WTC11 (cell line): Measurements from ENCODE around the gene IGF2BP1.

Experiments
- ZNF263 ChIP-seq: sonication (generic); formaldehyde crosslinking; IDR thresholded peaks from 2 replicates; pipeline ENCODE4 v1.8.1; 2022; ENCODE audit warnings: low read depth, mild to moderate bottlenecking, moderate library complexity, missing genetic modification reagents
- TF ChIP-seq, protein P1 (sequence below): sonication (generic); formaldehyde crosslinking; IDR thresholded peaks from 2 replicates; pipeline ENCODE4 v1.8.0; 2023; ENCODE audit warnings: missing genetic modification reagents, mild to moderate bottlenecking, borderline replicate concordance
- TF ChIP-seq, protein P2 (sequence below): sonication (generic); formaldehyde crosslinking; IDR thresholded peaks from 2 replicates; pipeline ENCODE4 v1.8.0; 2022; ENCODE audit warnings: mild to moderate bottlenecking, missing genetic modification reagents

DNA sequence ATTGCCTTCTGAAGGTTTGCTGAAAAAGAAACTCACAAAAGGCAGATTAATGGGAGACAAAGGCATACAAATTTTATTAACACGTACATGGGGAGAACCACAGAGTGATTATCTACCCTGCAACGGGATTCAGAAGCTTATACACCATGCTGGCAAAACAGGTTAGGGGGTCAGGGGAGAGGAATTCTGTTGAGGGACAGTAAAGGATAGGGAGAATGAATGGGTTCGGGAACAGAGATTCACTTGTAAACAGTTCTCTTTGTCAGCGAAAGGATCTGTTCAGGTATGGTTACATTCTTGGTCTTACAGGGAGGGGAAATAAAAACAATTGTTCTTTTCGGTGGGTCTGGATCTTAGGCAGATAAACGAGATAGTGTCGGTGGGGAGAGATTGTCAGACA is 81.1 kb downstream of the IGF2BP1 start:
- no peak for TF ChIP-seq ZNF263 (CRISPR knock-in tag)
- TF ChIP-seq, protein P1, sequence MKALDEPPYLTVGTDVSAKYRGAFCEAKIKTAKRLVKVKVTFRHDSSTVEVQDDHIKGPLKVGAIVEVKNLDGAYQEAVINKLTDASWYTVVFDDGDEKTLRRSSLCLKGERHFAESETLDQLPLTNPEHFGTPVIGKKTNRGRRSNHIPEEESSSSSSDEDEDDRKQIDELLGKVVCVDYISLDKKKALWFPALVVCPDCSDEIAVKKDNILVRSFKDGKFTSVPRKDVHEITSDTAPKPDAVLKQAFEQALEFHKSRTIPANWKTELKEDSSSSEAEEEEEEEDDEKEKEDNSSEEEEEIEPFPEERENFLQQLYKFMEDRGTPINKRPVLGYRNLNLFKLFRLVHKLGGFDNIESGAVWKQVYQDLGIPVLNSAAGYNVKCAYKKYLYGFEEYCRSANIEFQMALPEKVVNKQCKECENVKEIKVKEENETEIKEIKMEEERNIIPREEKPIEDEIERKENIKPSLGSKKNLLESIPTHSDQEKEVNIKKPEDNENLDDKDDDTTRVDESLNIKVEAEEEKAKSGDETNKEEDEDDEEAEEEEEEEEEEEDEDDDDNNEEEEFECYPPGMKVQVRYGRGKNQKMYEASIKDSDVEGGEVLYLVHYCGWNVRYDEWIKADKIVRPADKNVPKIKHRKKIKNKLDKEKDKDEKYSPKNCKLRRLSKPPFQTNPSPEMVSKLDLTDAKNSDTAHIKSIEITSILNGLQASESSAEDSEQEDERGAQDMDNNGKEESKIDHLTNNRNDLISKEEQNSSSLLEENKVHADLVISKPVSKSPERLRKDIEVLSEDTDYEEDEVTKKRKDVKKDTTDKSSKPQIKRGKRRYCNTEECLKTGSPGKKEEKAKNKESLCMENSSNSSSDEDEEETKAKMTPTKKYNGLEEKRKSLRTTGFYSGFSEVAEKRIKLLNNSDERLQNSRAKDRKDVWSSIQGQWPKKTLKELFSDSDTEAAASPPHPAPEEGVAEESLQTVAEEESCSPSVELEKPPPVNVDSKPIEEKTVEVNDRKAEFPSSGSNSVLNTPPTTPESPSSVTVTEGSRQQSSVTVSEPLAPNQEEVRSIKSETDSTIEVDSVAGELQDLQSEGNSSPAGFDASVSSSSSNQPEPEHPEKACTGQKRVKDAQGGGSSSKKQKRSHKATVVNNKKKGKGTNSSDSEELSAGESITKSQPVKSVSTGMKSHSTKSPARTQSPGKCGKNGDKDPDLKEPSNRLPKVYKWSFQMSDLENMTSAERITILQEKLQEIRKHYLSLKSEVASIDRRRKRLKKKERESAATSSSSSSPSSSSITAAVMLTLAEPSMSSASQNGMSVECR (CRISPR knock-in tag) = no peak
- TF ChIP-seq, protein P2, sequence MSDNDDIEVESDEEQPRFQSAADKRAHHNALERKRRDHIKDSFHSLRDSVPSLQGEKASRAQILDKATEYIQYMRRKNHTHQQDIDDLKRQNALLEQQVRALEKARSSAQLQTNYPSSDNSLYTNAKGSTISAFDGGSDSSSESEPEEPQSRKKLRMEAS (CRISPR knock-in tag) = no peak
